Fibroblast of lung (primary cell): ENCODE results near the gene PHLDA1. TPM values are rescaled to one million over a fixed set of nuclear protein-coding genes. Genes with fewer than 3 reads are reported as not detected.

ENCODE experiments used
- DNase-seq, 2 donors: peaks; one replicate each; pipeline versions ENCODE4 v3.0.0 to v3.0.0-alpha.2; 2010; ENCODE audit warnings: low read depth in 2 of 2
- H2AFZ ChIP-seq: 2 replicates; pipeline ENCODE4 v1.5.1; 2012; ENCODE audit warnings: low read length, control low read depth, inconsistent platforms
- H3K27ac ChIP-seq: 2 replicates; pipeline ENCODE4 v1.5.1; 2011; ENCODE audit warnings: low read length, control low read depth; ENCODE audit not compliant: insufficient read depth
- H3K27me3 ChIP-seq: 2 replicates; pipeline ENCODE4 v1.5.1; 2011; ENCODE audit warnings: mild to moderate bottlenecking, low read length; ENCODE audit not compliant: control insufficient read depth, insufficient read depth
- H3K36me3 ChIP-seq: 2 replicates; pipeline ENCODE4 v1.5.1; 2011; ENCODE audit warnings: low read length; ENCODE audit not compliant: control insufficient read depth, insufficient read depth
- H3K4me1 ChIP-seq: 2 replicates; pipeline ENCODE4 v1.5.1; 2011; ENCODE audit warnings: low read length; ENCODE audit not compliant: control insufficient read depth, insufficient read depth; ENCODE audit errors: extremely low read depth
- H3K4me2 ChIP-seq: 2 replicates; pipeline ENCODE4 v1.5.1; 2011; ENCODE audit warnings: low read length, control low read depth; ENCODE audit not compliant: insufficient read depth; ENCODE audit errors: extremely low read depth
- H3K4me3 ChIP-seq, 4 experiments: fragments of 200-600 bp in 1 of 4; sonication (generic) in 1 of 4; replicated peaks in 1 of 4; 2 replicates each; pipeline ENCODE4 v1.5.1; 2011 to 2016; ENCODE audit warnings: low read length in 4 of 4, low read depth in 3 of 4, mild to moderate bottlenecking in 3 of 4, control low read depth in 2 of 4, inconsistent platforms in 1 of 4, mixed read lengths in 1 of 4; ENCODE audit not compliant: insufficient read depth in 1 of 4; ENCODE audit errors: control extremely low read depth in 1 of 4
- H3K79me2 ChIP-seq: 2 replicates; pipeline ENCODE4 v1.5.1; 2012; ENCODE audit warnings: mild to moderate bottlenecking, low read length, inconsistent platforms; ENCODE audit not compliant: control insufficient read depth, insufficient read depth
- H3K9ac ChIP-seq: 2 replicates; pipeline ENCODE4 v1.5.1; 2011; ENCODE audit warnings: mild to moderate bottlenecking, low read length, control low read depth; ENCODE audit not compliant: insufficient read depth
- H3K9me3 ChIP-seq: 2 replicates; pipeline ENCODE4 v1.5.1; 2012; ENCODE audit warnings: low read depth, low read length; ENCODE audit not compliant: control insufficient read depth, insufficient read depth
- H4K20me1 ChIP-seq: 2 replicates; pipeline ENCODE4 v1.5.1; 2011; ENCODE audit warnings: low read length; ENCODE audit not compliant: control insufficient read depth, insufficient read depth; ENCODE audit errors: extremely low read depth
- CTCF ChIP-seq, 2 donors: IDR thresholded peaks in 1 of 2; conservative IDR thresholded peaks in 1 of 2; 1 replicate in 1 of 2; 2 replicates in 1 of 2; pipeline ENCODE4 v1.5.1; 2011 to 2012; ENCODE audit warnings: low read length in 2 of 2, control low read depth in 1 of 2, inconsistent platforms in 1 of 2, low read depth in 1 of 2, mild to moderate bottlenecking in 1 of 2
- EZH2 ChIP-seq: IDR thresholded peaks from 2 replicates; pipeline ENCODE4 v1.5.1; 2012; ENCODE audit warnings: low read length, control low read depth, mild to moderate bottlenecking; ENCODE audit errors: missing control alignments
- polyA plus RNA-seq, 2 donors: library from polyadenylated mRNA; depleted of rRNA in 1 of 2; stranded (reverse) in 1 of 2; unstranded in 1 of 2; fragments of >200 nt; gene quantifications; 2 replicates each; pipeline ENCODE4 v1.2.1, GENCODE V29; 2011 to 2012; ENCODE audit warnings: missing spikeins in 1 of 2
- total RNA-seq: library from RNA; depleted of rRNA; stranded (reverse); fragments of >200 nt; gene quantifications from 2 replicates; pipeline ENCODE4 v1.2.1, GENCODE V29; 2014

PHLDA1 gene
- total and polyA plus RNA-seq, 2 donors (not counting 1 experiment from before 2014, with no cell fraction given), result 48.1 to 252 TPM

GRCh38 chr12:76033081-76034011 lies 1.8 kb upstream of the PHLDA1 start:
- Histone ChIP-seq H3K9ac (peak overlapping the region; percentile 99), H3K4me3 (peak overlapping the region; percentile 71 to 94 (median 81)), H3K79me2 (peaks cover 66% of the 10 kb centered on the region), H3K27me3 (no peaks in the 10 kb centered on the region), H3K27ac (peak overlapping the region; percentile 97), H3K36me3 (peaks cover 8% of the 10 kb centered on the region), H2AFZ (no peak overlapping the region), H3K4me2 (peak overlapping the region; percentile 92), H3K4me1 (peaks cover 12% of the 10 kb centered on the region), H4K20me1 (no peaks in the 10 kb centered on the region), H3K9me3 (no peaks in the 10 kb centered on the region)
- TF ChIP-seq EZH2, result no peak
- TF ChIP-seq CTCF (conservative IDR thresholded peaks at IDR 0.05 in 1 of 2, IDR thresholded peaks at IDR 0.05 in 1 of 2; ENCODE audit: low read depth in 1 of 2, low read length in 2 of 2), result no peak
- DNase-seq, result peak; percentile 59 to 61

- Histone ChIP-seq H3K36me3 (peaks cover 8% of the 10 kb centered on the region), H3K9ac (peak overlapping the region; percentile 99), H3K9me3 (no peaks in the 10 kb centered on the region), H4K20me1 (no peaks in the 10 kb centered on the region), H3K4me2 (peak overlapping the region; percentile 92), H2AFZ (no peak overlapping the region), H3K79me2 (peaks cover 76% of the 10 kb centered on the region), H3K27ac (peak overlapping the region; percentile 97), H3K4me1 (peaks cover 9% of the 10 kb centered on the region), H3K27me3 (no peaks in the 10 kb centered on the region), H3K4me3 (peak overlapping the region; percentile 71 to 94 (median 81))
- TF ChIP-seq EZH2, result no peak
- no peak for TF ChIP-seq CTCF (conservative IDR thresholded peaks at IDR 0.05 in 1 of 2, IDR thresholded peaks at IDR 0.05 in 1 of 2; ENCODE audit: low read depth in 1 of 2, low read length in 2 of 2)
- peak; percentile 75 for DNase-seq
Measured at GRCh38 chr12:76032043-76032981, 736 bp upstream of the PHLDA1 start.

DNA sequence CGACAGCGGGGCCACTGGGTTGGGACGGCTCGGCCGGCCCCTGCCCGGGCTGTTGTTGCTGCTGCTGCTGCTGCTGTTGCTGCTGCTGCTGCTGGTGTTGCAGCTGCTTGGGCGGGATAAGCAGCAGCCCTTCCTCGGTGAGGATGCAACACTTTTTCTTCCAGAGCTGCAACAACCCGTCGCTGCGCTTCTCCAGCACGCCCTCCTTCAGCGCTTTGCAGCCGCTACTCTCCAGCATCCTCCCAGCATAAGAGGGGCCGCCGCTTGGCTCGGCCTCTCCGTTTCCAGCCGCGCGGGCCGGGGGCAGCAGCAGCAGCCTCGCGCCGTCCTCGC lies 529 bp downstream of the PHLDA1 start:
- H3K4me3 ChIP-seq, result peak overlapping the region; percentile 89 to 98 (median 94)
- DNase-seq, result no peak
- no peaks in the 10 kb centered on the region for H4K20me1 ChIP-seq
- peaks cover 8% of the 10 kb centered on the region for H3K36me3 ChIP-seq
- no peak overlapping the region for H3K4me2 ChIP-seq
- H3K79me2 ChIP-seq, result peaks cover 84% of the 10 kb centered on the region
- H3K27ac ChIP-seq, result peak overlapping the region; percentile 97
- H2AFZ ChIP-seq, result no peak overlapping the region
- no peak for TF ChIP-seq CTCF (conservative IDR thresholded peaks at IDR 0.05 in 1 of 2, IDR thresholded peaks at IDR 0.05 in 1 of 2; ENCODE audit: low read depth in 1 of 2, low read length in 2 of 2)
- TF ChIP-seq EZH2, result no peak
- H3K9ac ChIP-seq, result peak overlapping the region; percentile 99
- H3K9me3 ChIP-seq, result no peaks in the 10 kb centered on the region
- H3K4me1 ChIP-seq, result peaks cover 7% of the 10 kb centered on the region
- no peaks in the 10 kb centered on the region for H3K27me3 ChIP-seq
